Fibroblast of villous mesenchyme (primary cell): ENCODE data around the gene HOXB6. TPM values are rescaled to one million over a fixed set of nuclear protein-coding genes. Genes with fewer than 3 reads are reported as not detected.

Source experiments
- DNase-seq: peaks from one replicate; pipeline ENCODE4 v3.0.0-alpha.2; 2010; ENCODE audit warnings: low read depth
- H3K4me3 ChIP-seq: 2 replicates; pipeline ENCODE4 v1.5.1; 2011; ENCODE audit warnings: low read depth, mild to moderate bottlenecking, low read length
- CTCF ChIP-seq: IDR thresholded peaks from 2 replicates; pipeline ENCODE4 v1.5.1; 2012; ENCODE audit warnings: low read depth, mild to moderate bottlenecking, low read length; ENCODE audit not compliant: insufficient read depth
- total RNA-seq: library from RNA; depleted of rRNA; stranded (reverse); fragments of >200 nt; gene quantifications from 2 replicates; pipeline ENCODE4 v1.2.3, GENCODE V29; 2012

HOXB6 gene
- total RNA-seq, 1 donor = 1.3 TPM

DNA sequence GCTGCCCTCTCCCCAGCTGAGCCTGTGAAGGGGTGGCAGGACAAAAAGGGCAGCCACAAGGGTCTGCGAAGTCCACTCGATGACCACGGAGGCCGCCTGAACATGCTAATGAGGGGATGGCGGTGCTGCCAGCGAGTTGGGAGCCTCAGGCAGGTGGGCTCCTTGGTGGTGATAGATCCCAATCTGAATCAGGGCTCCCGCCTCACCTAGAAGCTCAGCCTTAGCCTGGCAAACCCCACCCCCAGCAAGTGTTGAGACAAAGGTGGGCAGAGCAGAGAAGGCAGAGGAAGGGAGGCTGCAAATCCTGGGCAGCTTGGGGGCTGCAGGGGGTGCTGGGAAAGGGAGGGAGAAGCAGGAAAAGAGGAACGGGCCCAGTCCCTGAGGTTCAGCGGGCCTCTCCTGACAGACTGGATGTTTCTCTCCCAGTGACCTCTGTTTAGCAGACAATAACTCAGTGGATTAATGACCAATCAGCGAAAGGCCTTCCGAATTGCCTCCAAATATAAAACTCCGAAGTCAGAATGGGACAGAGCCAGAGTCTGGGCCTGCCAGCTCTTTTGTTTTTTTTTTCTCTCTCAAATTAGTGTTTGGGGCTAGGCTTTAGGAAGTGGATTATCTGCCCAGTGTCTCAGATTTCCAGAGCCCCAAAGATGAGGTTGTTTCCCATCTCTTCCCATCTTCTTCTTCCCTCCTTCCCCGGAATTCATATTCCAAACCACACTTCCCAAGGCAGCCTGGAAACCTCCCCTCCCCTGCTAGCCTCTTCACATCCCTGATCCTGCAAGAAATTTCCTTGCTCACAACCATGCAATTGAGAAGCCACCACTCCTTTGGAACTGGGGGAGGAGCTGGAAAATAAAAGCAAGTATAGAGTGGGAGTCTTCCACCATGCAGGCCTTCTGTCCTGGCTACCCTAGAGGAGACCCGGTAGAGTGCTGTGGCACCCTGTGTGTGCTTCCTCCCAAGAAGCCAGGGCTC is 44.7 kb downstream of the HOXB6 start:
- no peak for DNase-seq
- no peak overlapping the region for H3K4me3 ChIP-seq
- no peak for TF ChIP-seq CTCF

GRCh38 chr17:48559122-48559839 is 45.5 kb downstream of the HOXB6 start:
- no peak overlapping the region for H3K4me3 ChIP-seq
- no peak for DNase-seq
- TF ChIP-seq CTCF = no peak

- H3K4me3 ChIP-seq = no peak overlapping the region
- DNase-seq = no peak
- no peak for TF ChIP-seq CTCF
These were observed 46.0 kb downstream of the HOXB6 start for GRCh38 chr17:48558831-48559121.

DNA sequence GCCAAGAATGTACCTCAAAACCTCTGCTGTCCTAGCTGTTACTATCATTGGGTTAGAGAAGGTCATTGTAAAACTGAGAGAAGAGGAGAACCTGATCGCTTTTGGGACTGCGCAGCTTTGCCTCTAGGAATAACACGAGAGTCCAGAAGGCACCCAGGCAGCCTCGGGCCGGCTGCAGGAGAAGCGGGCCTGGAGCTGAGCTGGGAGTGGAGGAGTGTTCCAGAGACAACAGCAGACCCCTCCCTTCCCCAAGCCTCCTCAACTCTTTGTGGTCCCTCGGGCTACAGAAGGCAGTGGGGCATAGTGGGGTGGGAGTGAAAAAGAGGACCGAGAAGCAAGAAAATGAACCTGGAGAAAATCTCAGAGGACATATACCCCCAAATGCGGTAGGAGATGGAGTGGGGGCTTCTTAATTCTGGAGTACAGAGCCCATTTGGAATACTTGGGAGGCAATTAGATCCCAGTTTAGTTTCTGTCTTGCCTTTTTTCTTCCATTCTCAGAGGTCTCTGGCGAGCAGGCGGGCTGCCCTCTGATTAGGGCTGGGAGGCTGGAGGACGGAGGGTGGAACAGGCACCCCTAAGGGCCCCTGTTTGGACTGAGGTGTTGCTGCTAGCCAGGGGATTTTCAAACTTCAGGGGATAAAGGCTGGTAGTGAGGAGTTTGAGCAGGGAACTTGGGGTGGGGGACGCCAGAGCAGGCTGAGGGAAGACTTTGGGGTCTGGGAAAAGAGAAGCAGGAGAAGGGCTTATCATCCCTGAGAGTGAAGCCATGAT is 46.5 kb downstream of the HOXB6 start:
- DNase-seq = no peak
- TF ChIP-seq CTCF = no peak
- no peak overlapping the region for H3K4me3 ChIP-seq

DNA sequence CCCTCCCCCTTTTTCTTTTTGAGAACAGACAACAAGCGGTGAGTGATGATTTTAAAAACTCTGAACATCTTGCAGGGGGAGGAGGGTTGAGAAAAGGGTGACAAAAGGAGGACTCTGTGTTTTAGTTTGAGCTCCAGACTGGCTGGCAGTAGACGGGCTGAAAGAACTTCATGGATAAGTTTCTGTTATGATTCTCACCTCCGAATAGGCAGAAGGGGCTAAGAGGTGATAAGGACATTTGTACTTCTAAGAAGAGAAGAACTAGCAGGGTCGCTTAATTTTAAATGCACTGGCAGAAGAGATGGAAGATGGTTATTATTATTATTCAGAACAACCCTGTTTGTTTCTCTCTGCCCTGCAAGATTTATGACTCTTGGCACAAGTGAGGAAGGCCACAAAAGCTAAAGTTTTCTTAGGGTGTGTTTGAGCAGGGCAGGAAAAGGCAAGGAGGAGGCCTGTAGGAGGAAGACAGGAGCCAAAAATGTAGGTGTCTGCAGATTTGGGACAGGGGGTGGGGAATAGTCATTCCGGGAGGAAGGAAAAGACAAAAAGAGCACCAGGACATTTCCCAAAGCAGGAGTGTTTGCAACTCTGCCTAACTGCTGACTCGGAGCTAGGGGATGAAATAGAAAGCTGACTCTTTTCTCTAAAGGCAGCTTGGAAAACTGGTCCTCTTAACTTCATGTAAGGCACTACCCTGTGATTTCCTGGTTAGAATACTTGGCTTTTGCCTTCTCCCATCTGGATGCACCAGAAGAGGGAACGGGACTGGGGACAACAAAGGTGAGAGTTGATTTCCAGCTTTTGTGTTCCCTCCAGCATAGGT is 48.0 kb downstream of the HOXB6 start:
- no peak for TF ChIP-seq CTCF
- DNase-seq = no peak
- no peak overlapping the region for H3K4me3 ChIP-seq

DNA sequence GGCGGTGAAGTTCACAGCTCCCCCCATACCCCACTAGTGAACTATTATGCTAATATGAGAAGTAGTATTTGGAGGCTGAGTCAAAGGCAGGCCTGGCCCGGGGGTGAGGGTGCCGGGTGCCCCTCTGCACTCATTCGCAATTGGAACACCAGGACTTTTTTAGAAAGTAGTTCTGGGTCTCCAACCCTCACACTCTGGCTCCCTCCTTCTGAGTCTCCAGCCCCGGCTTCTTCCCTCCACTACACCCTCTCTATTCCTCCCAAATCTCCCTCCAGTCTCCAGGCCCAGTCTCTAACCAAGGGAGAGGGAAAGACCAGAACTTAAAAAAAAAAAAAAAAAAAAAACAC is 48.6 kb downstream of the HOXB6 start:
- no peak for TF ChIP-seq CTCF
- DNase-seq = no peak
- H3K4me3 ChIP-seq = no peak overlapping the region
